Activated B cell treated with CpG ODN at 0.5 μM for 24 hours (primary cell): Measurements from ENCODE around the gene CEACAM16. TPM values are rescaled to one million over a fixed set of nuclear protein-coding genes. Genes with fewer than 3 reads are reported as not detected.

Experiments
- ATAC-seq: fragments of 200-7000 bp; cut with Tn5 transposase; one replicate; pipeline ENCODE4 v1.10.0; 2021; ENCODE audit warnings: low read depth, mild to moderate bottlenecking, moderate library complexity
- CTCF ChIA-PET: fragments of 350-600 bp; sonication (Branson Sonifier 250); formaldehyde crosslinking; loops from one replicate; lab custom pipeline; 2021; ENCODE audit warnings: antibody characterized with exemption; lab: Charles Lee
- POLR2A ChIA-PET: fragments of 350-600 bp; sonication (Branson Sonifier 250); formaldehyde crosslinking; loops from one replicate; lab custom pipeline; 2021; ENCODE audit warnings: antibody characterized with exemption; lab: Charles Lee
- DNase-seq: peaks from one replicate; pipeline ENCODE4 v3.0.0; 2022
- H3K27ac Mint-ChIP-seq: one replicate; pipeline ENCODE4 v1.8.0; 2020; ENCODE audit warnings: mixed read lengths
- H3K27me3 Mint-ChIP-seq: one replicate; pipeline ENCODE4 v1.8.0; 2021; ENCODE audit warnings: mixed read lengths
- H3K36me3 Mint-ChIP-seq: one replicate; pipeline ENCODE4 v1.8.0; 2021; ENCODE audit warnings: low read depth, mixed read lengths
- H3K4me1 Mint-ChIP-seq: one replicate; pipeline ENCODE4 v1.8.0; 2021; ENCODE audit warnings: mixed read lengths
- H3K4me3 Mint-ChIP-seq: one replicate; pipeline ENCODE4 v1.8.0; 2020; ENCODE audit warnings: mild to moderate bottlenecking, mixed read lengths
- H3K9me3 Mint-ChIP-seq: one replicate; pipeline ENCODE4 v1.8.0; 2020; ENCODE audit warnings: mixed read lengths
- CTCF ChIP-seq: fragments of 200-600 bp; IDR thresholded peaks from one replicate; pipeline ENCODE4 v1.8.0; 2022; ENCODE audit warnings: antibody characterized with exemption, mild to moderate bottlenecking
- intact Hi-C: fragments of 100-400 bp; cut with micrococcal nuclease; formaldehyde crosslinking; loops from one replicate; pipeline ENCODE4 v1.15.1; 2024
- total RNA-seq: library from RNA; stranded (reverse); gene quantifications from 2 replicates; pipeline ENCODE4 v1.2.3, GENCODE V29; 2022

CEACAM16 gene
- total RNA-seq, 1 donor from 2014 or later, result not detected

GRCh38 chr19:44755219-44755618 lies 56.3 kb downstream of the CEACAM16 start:
- no peak for ATAC-seq

GRCh38 chr19:44756089-44756562 lies 57.2 kb downstream of the CEACAM16 start:
- ATAC-seq (no peak), DNase-seq (no peak)
- intact Hi-C loops, result loop anchor here (10.0 kb wide), 1 partner anchor 889 kb away; no protein-coding TSS in a partner anchor
- Mint-ChIP-seq H3K27ac (no peak overlapping the region), H3K36me3 (peaks cover 80% of the 10 kb centered on the region), H3K4me1 (peaks cover 57% of the 10 kb centered on the region), H3K9me3 (no peaks in the 10 kb centered on the region), H3K27me3 (no peaks in the 10 kb centered on the region), H3K4me3 (no peak overlapping the region)
- ChIA-PET POLR2A (interaction anchor here (0.7 to 10.5 kb wide), 4 partner anchors 10 to 635 kb away, joined by 3 to 283 read pairs (median 14); no protein-coding TSS in a partner anchor), CTCF (interaction anchor here (3.5 kb wide), 1 partner anchor 32 kb away, joined by 29 read pairs; no protein-coding TSS in a partner anchor)
- no peak for TF ChIP-seq CTCF

More at GRCh38 chr19:44755219-44755618, 56.3 kb downstream of the CEACAM16 start:
- Mint-ChIP-seq H3K36me3 (peaks cover 81% of the 10 kb centered on the region), H3K27ac (peak overlapping the region; percentile 88), H3K4me3 (peak overlapping the region; percentile 95), H3K9me3 (no peaks in the 10 kb centered on the region), H3K4me1 (peaks cover 60% of the 10 kb centered on the region), H3K27me3 (no peaks in the 10 kb centered on the region)
- no peak for DNase-seq
- ChIA-PET CTCF (interaction anchor here (1.5 to 3.5 kb wide), 3 partner anchors 13 to 31 kb away, joined by 6 to 35 read pairs (median 29); no protein-coding TSS in a partner anchor), POLR2A (interaction anchor here (3.5 to 10.5 kb wide), 2 partner anchors 11 to 27 kb away, joined by 23 to 283 read pairs; no protein-coding TSS in a partner anchor)
- no peak for TF ChIP-seq CTCF
- intact Hi-C loops, result loop anchor here (10.0 kb wide), 1 partner anchor 890 kb away; no protein-coding TSS in a partner anchor

- H3K27ac Mint-ChIP-seq, result no peak overlapping the region
- H3K36me3 Mint-ChIP-seq, result peaks cover 69% of the 10 kb centered on the region
- ATAC-seq (no peak), DNase-seq (no peak)
- TF ChIP-seq CTCF, result no peak
- POLR2A ChIA-PET, result interaction anchor here (0.6 to 10.5 kb wide), 2 partner anchors 9 to 35 kb away, joined by 11 to 283 read pairs; no protein-coding TSS in a partner anchor
- intact Hi-C loops, result loop anchor here (10.0 kb wide), 1 partner anchor 888 kb away; no protein-coding TSS in a partner anchor
- H3K4me3 Mint-ChIP-seq, result no peak overlapping the region
- H3K27me3 Mint-ChIP-seq, result no peaks in the 10 kb centered on the region
- H3K4me1 Mint-ChIP-seq, result peaks cover 49% of the 10 kb centered on the region
- CTCF ChIA-PET, result interaction anchor here (0.6 kb wide), 1 partner anchor 13 kb away, joined by 3 read pairs; no protein-coding TSS in a partner anchor
- no peaks in the 10 kb centered on the region for H3K9me3 Mint-ChIP-seq
These were observed 58.2 kb downstream of the CEACAM16 start for GRCh38 chr19:44757057-44757734.

- ATAC-seq, result no peak
- TF ChIP-seq CTCF, result no peak
- Mint-ChIP-seq H3K27ac (no peak overlapping the region), H3K9me3 (no peaks in the 10 kb centered on the region), H3K4me1 (peaks cover 46% of the 10 kb centered on the region), H3K4me3 (no peak overlapping the region), H3K27me3 (no peaks in the 10 kb centered on the region), H3K36me3 (peaks cover 62% of the 10 kb centered on the region)
- ChIA-PET POLR2A (interaction anchor here (10.5 kb wide), 1 partner anchor 9 kb away, joined by 283 read pairs; no protein-coding TSS in a partner anchor), CTCF (no interaction called here)
- intact Hi-C loops, result loop anchor here (10.0 kb wide), 1 partner anchor 887 kb away; no protein-coding TSS in a partner anchor
- no peak for DNase-seq
These were observed 59.0 kb downstream of the CEACAM16 start for GRCh38 chr19:44757735-44758505.
